Common myeloid progenitor, CD34-positive (primary cell): ENCODE results near the gene CENPE. TPM values are rescaled to one million over a fixed set of nuclear protein-coding genes. Genes with fewer than 3 reads are reported as not detected.
A peak's percentile ranks its signal among the peaks of the same experiment; 100 is the strongest.
"Not testable (repeated sequence)": the region's sequence is repeated elsewhere in the genome, so short reads cannot be mapped to it uniquely, and the experiment has no call there.

Source experiments
- CTCF ChIA-PET: fragments of 350-600 bp; sonication (Branson Sonifier 250); formaldehyde crosslinking; loops from one replicate; lab custom pipeline; 2021; ENCODE audit warnings: antibody characterized with exemption; lab: Charles Lee
- POLR2A ChIA-PET: fragments of 350-600 bp; sonication (Branson Sonifier 250); formaldehyde crosslinking; loops from one replicate; lab custom pipeline; 2021; ENCODE audit warnings: antibody characterized with exemption; lab: Charles Lee
- DNase-seq, 3 donors: peaks; one replicate each; pipeline versions ENCODE4 v3.0.0 to v3.0.0-alpha.2; 2013
- H3K27ac ChIP-seq, 2 experiments: 1 replicate in 1 of 2; 2 replicates in 1 of 2; pipeline ENCODE4 v1.7.0; 2013; ENCODE audit warnings: inconsistent platforms in 2 of 2, low read length in 2 of 2, mild to moderate bottlenecking in 2 of 2, low read depth in 1 of 2, moderate library complexity in 1 of 2; ENCODE audit not compliant: severe bottlenecking in 2 of 2, insufficient read depth in 1 of 2, poor library complexity in 1 of 2
- H3K27me3 ChIP-seq, 5 experiments: replicated peaks in 2 of 5; 1 replicate in 3 of 5; 2 replicates in 2 of 5; pipeline versions ENCODE4 v1.6.1 to v1.7.0; 2013; ENCODE audit warnings: low read length in 4 of 5, mild to moderate bottlenecking in 2 of 5, moderate library complexity in 2 of 5, inconsistent platforms in 1 of 5; ENCODE audit not compliant: insufficient read depth in 5 of 5, control insufficient read depth in 4 of 5
- H3K36me3 ChIP-seq, 4 experiments: 1 replicate in 2 of 4; 2 replicates in 2 of 4; pipeline versions ENCODE4 v1.6.1 to v1.7.0; 2013; ENCODE audit warnings: low read length in 3 of 4, control low read depth in 1 of 4, mild to moderate bottlenecking in 1 of 4; ENCODE audit not compliant: control insufficient read depth in 4 of 4, insufficient read depth in 4 of 4
- H3K4me1 ChIP-seq, 4 experiments: 1 replicate in 3 of 4; 2 replicates in 1 of 4; pipeline versions ENCODE4 v1.6.1 to v1.7.1; 2013; ENCODE audit warnings: low read length in 3 of 4, mild to moderate bottlenecking in 3 of 4, control low read depth in 1 of 4, inconsistent platforms in 1 of 4, moderate library complexity in 1 of 4; ENCODE audit not compliant: control insufficient read depth in 4 of 4, insufficient read depth in 4 of 4; ENCODE audit errors: control extremely low read depth in 1 of 4
- H3K4me3 ChIP-seq, 7 experiments: 1 replicate in 4 of 7; 2 replicates in 3 of 7; pipeline versions ENCODE4 v1.5.1 to v1.7.0; 2013; ENCODE audit warnings: mild to moderate bottlenecking in 7 of 7, low read length in 6 of 7, moderate library complexity in 6 of 7, inconsistent platforms in 2 of 7, low read depth in 2 of 7, control low read depth in 1 of 7; ENCODE audit not compliant: insufficient read depth in 4 of 7, control insufficient read depth in 1 of 7; ENCODE audit errors: extremely low read depth in 1 of 7
- H3K9me3 ChIP-seq, 5 experiments: 1 replicate in 4 of 5; 2 replicates in 1 of 5; pipeline versions ENCODE4 v1.6.1 to v1.7.1; 2013; ENCODE audit warnings: low read length in 4 of 5, mild to moderate bottlenecking in 2 of 5, inconsistent platforms in 1 of 5, low read depth in 1 of 5, moderate library complexity in 1 of 5; ENCODE audit not compliant: control insufficient read depth in 4 of 5, insufficient read depth in 2 of 5; ENCODE audit errors: control extremely low read depth in 1 of 5
- WGBS: methylation state at CpG from one replicate; pipeline ENCODE4 v1.1.5; 2013; ENCODE audit not compliant: insufficient coverage; 5-methylcytosine and 5-hydroxymethylcytosine counted together
- polyA plus RNA-seq: library from polyadenylated mRNA; unstranded; fragments of 120-200 nt; gene quantifications from one replicate; pipeline ENCODE4 v1.2.1, GENCODE V29; 2013

Gene CENPE, protein sequence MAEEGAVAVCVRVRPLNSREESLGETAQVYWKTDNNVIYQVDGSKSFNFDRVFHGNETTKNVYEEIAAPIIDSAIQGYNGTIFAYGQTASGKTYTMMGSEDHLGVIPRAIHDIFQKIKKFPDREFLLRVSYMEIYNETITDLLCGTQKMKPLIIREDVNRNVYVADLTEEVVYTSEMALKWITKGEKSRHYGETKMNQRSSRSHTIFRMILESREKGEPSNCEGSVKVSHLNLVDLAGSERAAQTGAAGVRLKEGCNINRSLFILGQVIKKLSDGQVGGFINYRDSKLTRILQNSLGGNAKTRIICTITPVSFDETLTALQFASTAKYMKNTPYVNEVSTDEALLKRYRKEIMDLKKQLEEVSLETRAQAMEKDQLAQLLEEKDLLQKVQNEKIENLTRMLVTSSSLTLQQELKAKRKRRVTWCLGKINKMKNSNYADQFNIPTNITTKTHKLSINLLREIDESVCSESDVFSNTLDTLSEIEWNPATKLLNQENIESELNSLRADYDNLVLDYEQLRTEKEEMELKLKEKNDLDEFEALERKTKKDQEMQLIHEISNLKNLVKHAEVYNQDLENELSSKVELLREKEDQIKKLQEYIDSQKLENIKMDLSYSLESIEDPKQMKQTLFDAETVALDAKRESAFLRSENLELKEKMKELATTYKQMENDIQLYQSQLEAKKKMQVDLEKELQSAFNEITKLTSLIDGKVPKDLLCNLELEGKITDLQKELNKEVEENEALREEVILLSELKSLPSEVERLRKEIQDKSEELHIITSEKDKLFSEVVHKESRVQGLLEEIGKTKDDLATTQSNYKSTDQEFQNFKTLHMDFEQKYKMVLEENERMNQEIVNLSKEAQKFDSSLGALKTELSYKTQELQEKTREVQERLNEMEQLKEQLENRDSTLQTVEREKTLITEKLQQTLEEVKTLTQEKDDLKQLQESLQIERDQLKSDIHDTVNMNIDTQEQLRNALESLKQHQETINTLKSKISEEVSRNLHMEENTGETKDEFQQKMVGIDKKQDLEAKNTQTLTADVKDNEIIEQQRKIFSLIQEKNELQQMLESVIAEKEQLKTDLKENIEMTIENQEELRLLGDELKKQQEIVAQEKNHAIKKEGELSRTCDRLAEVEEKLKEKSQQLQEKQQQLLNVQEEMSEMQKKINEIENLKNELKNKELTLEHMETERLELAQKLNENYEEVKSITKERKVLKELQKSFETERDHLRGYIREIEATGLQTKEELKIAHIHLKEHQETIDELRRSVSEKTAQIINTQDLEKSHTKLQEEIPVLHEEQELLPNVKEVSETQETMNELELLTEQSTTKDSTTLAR (N-terminal part only)
- polyA plus RNA-seq = 1.3 TPM

DNA sequence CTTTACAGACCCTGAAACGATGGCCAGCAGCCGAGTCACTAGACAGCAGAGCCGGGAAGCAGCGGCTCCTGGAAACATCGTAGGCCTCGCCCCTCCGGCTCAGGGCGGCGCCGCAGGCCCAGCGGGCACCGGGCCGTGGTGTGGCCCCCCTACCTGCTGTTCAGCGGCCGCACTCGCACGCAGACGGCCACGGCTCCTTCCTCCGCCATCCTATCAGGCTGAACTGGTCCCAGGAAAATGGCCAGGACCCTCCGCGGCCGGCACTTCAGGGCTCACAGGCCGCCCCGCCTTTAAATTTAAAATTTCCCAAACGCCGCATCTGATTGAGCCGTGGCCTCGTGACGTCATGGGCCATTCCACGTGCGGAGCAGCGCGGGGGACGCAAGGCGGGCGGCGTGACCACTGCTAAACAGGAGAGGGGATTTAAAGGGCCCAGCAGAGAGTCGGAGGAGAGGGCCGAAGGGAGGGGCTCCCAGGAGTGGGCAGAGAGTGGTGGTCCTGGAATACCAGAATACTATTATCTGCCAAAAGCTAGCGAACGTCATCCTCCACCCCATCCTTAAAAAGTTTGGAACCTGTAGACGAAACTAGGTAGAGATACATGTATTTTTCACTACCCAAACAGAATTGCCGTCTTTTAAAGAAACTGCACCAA, at the start of gene CENPE:
TSS of gene CENPE (minus strand) at position 233 of the 655 bp plus-strand sequence. CDS start at position 209, 24 bp downstream.
- Histone ChIP-seq H3K4me1 (peaks cover 5 to 16% (median 11%) of the 10 kb centered on the region in 4 experiments), H3K4me3 (peak within 1 kb of the TSS; percentile 72 to 98 (median 92)), H3K9me3 (no peaks in the 10 kb centered on the region), H3K36me3 (peaks cover 2 to 21% (median 4%) of the 10 kb centered on the region in 4 experiments), H3K27me3 (no peaks in the 10 kb centered on the region), H3K27ac (peak within 1 kb of the TSS; percentile 90 to 96)
- peak; percentile 88 to 93 (median 93) for DNase-seq
- CTCF ChIA-PET = interaction anchor here (0.7 to 1.9 kb wide), 2 partner anchors 14 to 703 kb away, joined by 3 to 4 read pairs; no protein-coding TSS in a partner anchor
- under 1% methylated on average over 42 of the region's 44 CpGs for WGBS
- POLR2A ChIA-PET = no interaction called here

DNA sequence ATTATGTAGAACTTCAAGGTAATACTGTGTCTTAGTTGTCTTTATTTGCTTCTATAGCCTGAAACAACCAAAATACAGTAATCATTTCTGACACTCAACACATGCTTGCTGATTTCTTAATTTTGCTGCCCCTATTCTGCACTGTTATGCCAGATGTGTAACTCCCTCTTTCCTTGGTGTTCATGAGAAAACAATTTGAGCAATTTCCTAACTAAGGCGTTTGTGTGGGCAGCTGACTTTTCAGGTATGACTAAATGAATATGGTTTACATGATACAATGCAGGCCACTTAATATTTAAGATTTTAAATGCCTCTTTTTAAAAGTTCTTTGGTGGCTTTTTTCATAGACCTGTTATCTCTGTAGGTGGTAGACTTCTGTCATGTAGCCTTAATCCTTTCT, 46.1 kb upstream of the CENPE start:
- WGBS = no CpG with 5 or more reads among the region's 1 CpG
- H3K27me3 ChIP-seq = no peaks in the 10 kb centered on the region
- no peaks in the 10 kb centered on the region for H3K9me3 ChIP-seq
- ChIA-PET POLR2A (no interaction called here), CTCF (no interaction called here)
- no peak for DNase-seq
- H3K4me1 ChIP-seq = no peaks in the 10 kb centered on the region
- H3K27ac ChIP-seq = no peak overlapping the region
- no peak overlapping the region for H3K4me3 ChIP-seq
- H3K36me3 ChIP-seq = no peaks in the 10 kb centered on the region

DNA sequence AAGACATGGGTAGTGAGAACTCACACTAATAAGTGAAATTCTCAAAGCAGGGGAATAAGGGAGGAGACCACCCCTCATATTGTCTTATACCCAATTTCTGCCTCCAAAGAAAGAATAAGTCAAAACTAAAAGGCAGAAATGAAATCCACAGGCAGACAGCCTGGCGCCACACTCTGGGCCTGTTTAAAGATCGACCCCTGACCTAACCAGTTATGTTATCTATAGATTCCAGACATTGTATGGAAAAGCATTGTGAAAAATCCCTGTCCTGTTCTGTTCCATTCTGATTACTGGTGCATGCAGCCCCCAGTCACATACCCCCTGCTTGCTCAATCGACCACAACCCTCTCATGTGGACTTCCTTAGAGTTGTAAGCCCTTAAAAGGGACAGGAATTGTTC, 32.8 kb upstream of the CENPE start:
- 87% methylated on average over 2 of the region's 3 CpGs for WGBS
- DNase-seq, POLR2A ChIA-PET, H3K36me3 ChIP-seq, CTCF ChIA-PET, H3K27me3 ChIP-seq, H3K4me1 ChIP-seq, H3K9me3 ChIP-seq, H3K27ac ChIP-seq, H3K4me3 ChIP-seq: not testable (repeated sequence)

DNA sequence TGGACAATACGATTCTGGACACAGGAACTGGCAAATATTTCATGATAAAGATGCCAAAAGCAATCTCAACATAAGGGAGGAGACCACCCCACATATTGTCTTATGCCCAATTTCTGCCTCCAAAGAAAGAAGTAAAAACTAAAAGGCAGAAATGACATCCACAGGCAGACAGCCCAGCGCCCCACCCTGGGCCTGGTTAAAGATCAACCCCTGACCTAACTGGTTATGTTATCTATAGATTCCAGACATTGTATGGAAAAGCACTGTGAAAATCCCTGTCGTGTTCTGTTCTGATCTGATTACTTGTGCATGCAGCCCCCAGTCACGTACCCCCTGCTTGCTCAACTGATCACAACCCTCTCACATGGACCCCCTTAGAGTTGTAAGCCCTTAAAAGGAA, 25.4 kb upstream of the CENPE start:
- H3K9me3 ChIP-seq, H3K4me3 ChIP-seq, POLR2A ChIA-PET, H3K4me1 ChIP-seq, H3K27me3 ChIP-seq, H3K27ac ChIP-seq, DNase-seq, H3K36me3 ChIP-seq, CTCF ChIA-PET: not testable (repeated sequence)
- WGBS = 95% methylated on average over 3 of the region's 4 CpGs

DNA sequence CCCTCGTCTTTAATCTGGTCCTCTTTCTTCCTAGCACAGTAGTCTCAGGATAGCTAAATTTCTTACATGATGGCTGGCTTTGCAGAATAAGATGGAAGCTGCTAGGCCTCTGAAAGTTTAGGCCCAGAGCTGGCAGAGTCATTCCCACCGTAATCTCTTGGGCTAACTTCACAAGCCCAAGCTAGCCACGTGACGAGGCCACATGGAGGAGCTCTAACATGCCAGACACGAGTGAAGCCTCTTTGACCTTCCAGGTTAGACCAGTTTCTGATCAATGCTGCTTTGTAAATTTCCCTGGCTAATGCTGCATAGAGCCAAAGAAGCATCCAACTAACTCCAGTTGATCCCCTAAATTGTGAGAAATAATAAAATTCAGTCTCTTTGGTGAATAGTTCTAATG, 9.5 kb upstream of the CENPE start:
- no peaks in the 10 kb centered on the region for H3K9me3 ChIP-seq
- DNase-seq = no peak
- H3K27me3 ChIP-seq = peaks cover 0 to 7% (median 0%) of the 10 kb centered on the region in 5 experiments
- no peaks in the 10 kb centered on the region for H3K36me3 ChIP-seq
- POLR2A ChIA-PET = no interaction called here
- no peak overlapping the region for H3K4me3 ChIP-seq
- no peak overlapping the region for H3K27ac ChIP-seq
- H3K4me1 ChIP-seq = no peaks in the 10 kb centered on the region
- CTCF ChIA-PET = interaction anchor here (1.5 kb wide), 1 partner anchor 578 kb away, joined by 3 read pairs; no protein-coding TSS in a partner anchor
- 95% methylated on average over 4 of the region's 5 CpGs for WGBS

DNA sequence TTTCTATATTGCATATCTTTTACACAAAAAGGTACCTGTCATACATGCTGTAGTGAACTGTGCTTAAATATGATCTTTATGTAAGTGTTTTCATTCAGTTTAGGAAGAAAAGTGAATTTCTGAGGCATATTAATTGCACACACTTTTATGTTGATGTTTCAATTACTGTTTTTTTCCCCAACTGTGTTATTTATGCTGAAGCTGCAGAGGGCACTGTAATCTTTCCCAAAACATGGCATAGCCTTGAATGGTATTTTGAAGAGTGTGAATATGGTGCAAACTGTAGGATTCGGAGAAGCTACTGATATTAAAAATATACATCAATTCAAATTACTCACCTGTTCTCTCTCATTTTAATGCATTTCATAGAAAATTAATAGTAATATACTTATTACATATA, 6.0 kb upstream of the CENPE start:
- Histone ChIP-seq H3K27ac (no peak overlapping the region), H3K27me3 (peaks cover 0 to 6% (median 0%) of the 10 kb centered on the region in 5 experiments), H3K9me3 (no peaks in the 10 kb centered on the region), H3K36me3 (no peaks in the 10 kb centered on the region), H3K4me1 (peaks cover 0 to under 1% (median 0%) of the 10 kb centered on the region in 4 experiments), H3K4me3 (no peak overlapping the region)
- CTCF ChIA-PET = no interaction called here
- WGBS = no CpG with 5 or more reads among the region's 1 CpG
- POLR2A ChIA-PET = no interaction called here
- peak in 2 of 3 donors; percentile 6 to 11 for DNase-seq
